A549 (cell line): ENCODE results near the gene ARHGAP22. TPM values are rescaled to one million over a fixed set of nuclear protein-coding genes. Genes with fewer than 3 reads are reported as not detected.
A peak's percentile ranks its signal among the peaks of the same experiment; 100 is the strongest.

ENCODE experiments used
- ATAC-seq, 2 experiments: fragments of 200-7000 bp in 1 of 2; fragments of >200 bp in 1 of 2; cut with Nextera tagmentation in 1 of 2; cut with Tn5 transposase in 1 of 2; 3 replicates each; pipeline versions ENCODE4 v1.8.0 to v1.9.1; 2018 to 2020; ENCODE audit warnings: mild to moderate bottlenecking in 1 of 2, moderate library complexity in 1 of 2
- CTCF ChIA-PET: fragments of 300-600 bp; sonication (Branson Sonifier 250); formaldehyde crosslinking; extraction: SDS; loops from one replicate; lab custom pipeline; 2021; ENCODE audit warnings: antibody characterized with exemption, inconsistent platforms; lab: Yijun Ruan, JAX
- POLR2A ChIA-PET: fragments of 350-600 bp; formaldehyde crosslinking; extraction: SDS; loops from one replicate; lab custom pipeline; 2021; ENCODE audit warnings: antibody characterized with exemption, inconsistent platforms; lab: Yijun Ruan, JAX
- DNase-seq, 2 experiments: peaks; one replicate each; pipeline versions ENCODE4 v3.0.0 to v3.0.0-alpha.2; 2011 to 2016; ENCODE audit warnings: low read depth in 1 of 2, low spot score in 1 of 2
- FAIRE-seq: peaks from 2 replicates; lab custom pipeline; 2011; peaks lifted over from hg19 to GRCh38; lab: Jason Lieb, UNC
- H3K27ac ChIP-seq, 2 experiments: fragments of >200 bp; sonication (Bioruptor Twin); formaldehyde crosslinking; 3 replicates each; pipeline ENCODE4 v1.5.1; 2016 to 2017
- H3K4me1 ChIP-seq: fragments of >200 bp; sonication (Bioruptor Twin); formaldehyde crosslinking; 3 replicates; pipeline ENCODE4 v1.6.1; 2016
- H3K4me2 ChIP-seq: fragments of >200 bp; sonication (Bioruptor Twin); formaldehyde crosslinking; 3 replicates; pipeline ENCODE4 v1.6.1; 2016
- H3K4me3 ChIP-seq: fragments of >200 bp; sonication (Bioruptor Twin); formaldehyde crosslinking; 3 replicates; pipeline ENCODE4 v1.5.1; 2016
- H3K9me3 ChIP-seq: fragments of >200 bp; sonication (Bioruptor Twin); formaldehyde crosslinking; 3 replicates; pipeline ENCODE4 v1.6.1; 2016
- CHD4 ChIP-seq: fragments of 200-600 bp; sonication (generic); IDR thresholded peaks from 2 replicates; pipeline ENCODE4 v1.6.1; 2016; ENCODE audit warnings: antibody characterized with exemption, mild to moderate bottlenecking, borderline replicate concordance
- E2F6 ChIP-seq: IDR thresholded peaks from 2 replicates; pipeline ENCODE4 v1.6.1; 2012; ENCODE audit warnings: low read depth, borderline replicate concordance
- ELK1 ChIP-seq: fragments of 150-350 bp; IDR thresholded peaks from 2 replicates; pipeline ENCODE4 v1.6.1; 2014; ENCODE audit warnings: low read depth, mild to moderate bottlenecking, low read length
- FOSL2 ChIP-seq, 2 experiments: fragments of 450-650 bp in 1 of 2; fragments of >200 bp in 1 of 2; sonication (Bioruptor Twin) in 1 of 2; formaldehyde crosslinking; IDR thresholded peaks; 2 replicates each; pipeline versions ENCODE4 v1.5.0 to v1.6.1; 2016 to 2020; ENCODE audit warnings: mild to moderate bottlenecking in 1 of 2, moderate library complexity in 1 of 2
- HES2 ChIP-seq: fragments of >200 bp; sonication (Bioruptor Twin); formaldehyde crosslinking; IDR thresholded peaks from 2 replicates; pipeline ENCODE4 v1.6.1; 2016
- JUN ChIP-seq, 2 experiments: fragments of >200 bp; sonication (Bioruptor Twin); formaldehyde crosslinking; IDR thresholded peaks; 2 replicates in 1 of 2; 3 replicates in 1 of 2; pipeline ENCODE4 v1.6.1; 2016 to 2017
- KDM1A ChIP-seq: fragments of 200-600 bp; sonication (generic); IDR thresholded peaks from 2 replicates; pipeline ENCODE4 v1.6.1; 2016; ENCODE audit warnings: low read depth, mild to moderate bottlenecking
- MAFK ChIP-seq: fragments of 450-650 bp; IDR thresholded peaks from 2 replicates; pipeline ENCODE4 v1.6.1; 2014; ENCODE audit not compliant: partially characterized antibody
- MAZ ChIP-seq: fragments of 150-350 bp; IDR thresholded peaks from 2 replicates; pipeline ENCODE4 v1.6.1; 2014; ENCODE audit warnings: antibody characterized with exemption, low read depth, low read length, borderline replicate concordance
- MYC ChIP-seq: IDR thresholded peaks from 2 replicates; pipeline ENCODE4 v1.6.1; 2012; ENCODE audit warnings: mild to moderate bottlenecking, inconsistent platforms, low read length, improper control_type of control experiment, borderline replicate concordance
- PHF8 ChIP-seq: fragments of 200-600 bp; sonication (generic); IDR thresholded peaks from 2 replicates; pipeline ENCODE4 v1.6.1; 2016; ENCODE audit warnings: low read depth, mild to moderate bottlenecking, antibody characterized with exemption, moderate library complexity, borderline replicate concordance
- POLR2AphosphoS2 ChIP-seq: conservative IDR thresholded peaks from 2 replicates; pipeline ENCODE4 v1.6.1; 2012; ENCODE audit warnings: low read length, improper control_type of control experiment, inconsistent platforms
- REST ChIP-seq: fragments of 200-600 bp; sonication (generic); IDR thresholded peaks from 2 replicates; pipeline ENCODE4 v1.6.1; 2016; ENCODE audit warnings: antibody characterized with exemption, mild to moderate bottlenecking, moderate library complexity
- ZSCAN20 ChIP-seq: fragments of 250-450 bp; sonication (Bioruptor Pico); IDR thresholded peaks from 2 replicates; pipeline ENCODE4 v1.8.0; 2022; ENCODE audit warnings: mild to moderate bottlenecking, moderate library complexity
- WGBS: methylation state at CpG from one replicate; pipeline ENCODE4 v1.1.6; 2017; ENCODE audit errors: missing lambda C conversion rate; 5-methylcytosine and 5-hydroxymethylcytosine counted together
- polyA plus RNA-seq, 4 experiments: library from polyadenylated mRNA; depleted of rRNA in 3 of 4; stranded (reverse); fragments of >200 nt; fragmentation: RNase III in 1 of 4; extraction: RNeasy Plus Mini Kit Qiagen cat#74134 plus additional on column Dnase treatment in 1 of 4; gene quantifications; 2 replicates in 3 of 4; 3 replicates in 1 of 4; pipeline ENCODE4 v1.2.3, GENCODE V29; 2011 to 2017

Gene ARHGAP22
- polyA plus RNA-seq, 2 of the 4 experiments (the other 2 are of a cell fraction): 1.9 to 3.2 TPM

GRCh38 chr10:48636231-48636630 is 31.4 kb upstream of the ARHGAP22 start (continued):
- no peak for TF ChIP-seq REST
- TF ChIP-seq ZSCAN20 (CRISPR knock-in tag): no peak

GRCh38 chr10:48634984-48635557 is 30.2 kb upstream of the ARHGAP22 start:
- no peaks in the 10 kb centered on the region for H3K4me1 ChIP-seq
- H3K27ac ChIP-seq: no peak overlapping the region
- WGBS: 76% methylated on average over 8 of the region's 8 CpGs
- no peak overlapping the region for H3K4me2 ChIP-seq
- H3K9me3 ChIP-seq: no peaks in the 10 kb centered on the region
- TF ChIP-seq MYC: no peak
- no peak for TF ChIP-seq MAFK
- no peak for TF ChIP-seq POLR2AphosphoS2
- no peak for TF ChIP-seq E2F6
- TF ChIP-seq KDM1A: no peak
- TF ChIP-seq PHF8: no peak
- no peak for TF ChIP-seq MAZ
- TF ChIP-seq CHD4: no peak
- TF ChIP-seq ZSCAN20 (CRISPR knock-in tag): no peak
- TF ChIP-seq FOSL2 (IDR thresholded peaks at IDR 0.05): no peak
- no peak for TF ChIP-seq FOSL2 (CRISPR knock-in tag; IDR thresholded peaks at IDR 0.05)
- no peak for TF ChIP-seq ELK1
- no peak for TF ChIP-seq HES2
- TF ChIP-seq JUN (IDR thresholded peaks at IDR 0.05): no peak
- CTCF ChIA-PET: interaction anchor here (6.6 kb wide), 1 partner anchor 21 kb away, joined by 69 read pairs; no protein-coding TSS in a partner anchor
- ATAC-seq (no peak), DNase-seq (no peak), FAIRE-seq (no peak)
- POLR2A ChIA-PET: no interaction called here
- H3K4me3 ChIP-seq: no peak overlapping the region

- WGBS: 92% methylated on average over 5 of the region's 5 CpGs
- ATAC-seq: no peak
- Histone ChIP-seq H3K4me1 (no peaks in the 10 kb centered on the region), H3K9me3 (no peaks in the 10 kb centered on the region), H3K4me2 (no peak overlapping the region), H3K4me3 (no peak overlapping the region), H3K27ac (no peak overlapping the region)
- FAIRE-seq: no peak
- CTCF ChIA-PET: interaction anchor here (3.2 to 6.6 kb wide), 2 partner anchors 22 kb away, joined by 22 to 69 read pairs; no protein-coding TSS in a partner anchor
- POLR2A ChIA-PET: no interaction called here
- TF ChIP-seq MAFK (peak; percentile 57), FOSL2 (IDR thresholded peaks at IDR 0.05) (no peak), FOSL2 (CRISPR knock-in tag; IDR thresholded peaks at IDR 0.05) (no peak)
- no peak for DNase-seq
These were observed 29.5 kb upstream of the ARHGAP22 start for GRCh38 chr10:48634198-48634983.
